ENCODE measurements around the gene D2HGDH. TPM values are rescaled to one million over a fixed set of nuclear protein-coding genes. Genes with fewer than 3 reads are reported as not detected.
A peak's percentile ranks its signal among the peaks of the same experiment; 100 is the strongest.

Gene D2HGDH
- total RNA-seq, 2 donors from 2014 or later, result 38.7 to 55.3 TPM

DNA sequence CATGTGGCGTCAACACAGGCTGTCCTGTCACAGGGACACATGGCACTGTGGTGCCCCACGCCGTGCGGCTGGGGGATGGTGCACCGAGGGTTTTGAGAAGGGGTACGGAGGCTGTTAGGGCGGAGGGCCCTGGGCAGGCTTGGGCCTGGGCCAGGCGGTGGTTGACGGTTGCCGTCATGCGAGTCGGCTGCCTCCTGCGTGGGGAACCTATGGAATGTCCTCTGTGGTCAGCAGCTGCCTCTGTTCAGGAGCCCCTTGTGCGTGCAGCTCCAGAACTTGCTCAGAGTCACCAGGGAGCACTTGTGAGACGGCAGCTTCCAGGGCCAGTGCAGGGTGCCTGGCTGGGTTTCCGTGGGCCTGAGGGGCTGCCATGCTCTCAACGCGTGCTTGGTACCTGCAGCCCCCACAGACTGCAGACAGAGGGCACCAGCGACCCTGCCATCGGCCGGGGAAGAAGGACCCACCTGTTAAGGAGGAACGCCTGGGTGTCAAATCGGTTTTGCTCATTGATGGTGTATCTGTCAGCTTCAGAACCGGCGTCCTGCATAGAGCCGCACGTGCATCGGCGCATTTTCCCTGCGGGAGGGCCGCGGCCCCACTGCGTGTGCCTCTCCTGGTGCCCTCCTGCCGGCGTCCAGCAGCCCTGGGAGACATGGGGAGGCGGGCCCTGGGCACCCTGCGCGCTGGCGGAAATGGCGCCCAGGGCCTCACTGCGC, 10.0 kb upstream of the D2HGDH start:
- Histone ChIP-seq H3K4me1 (replicated peaks) (no peaks in the 10 kb centered on the region), H3K36me3 (peaks cover 0 to 7% of the 10 kb centered on the region in 2 donors), H3K9me3 (no peaks in the 10 kb centered on the region), H3K4me3 (no peak overlapping the region), H3K27ac (no peak overlapping the region), H3K27me3 (replicated peaks; ENCODE audit: insufficient read depth) (no peaks in the 10 kb centered on the region)
- DNase-seq (ENCODE audit: low spot score), result no peak
- intact Hi-C loops (cut with DNase I), result no loop called here
- WGBS, result 93% methylated on average over 41 of the region's 41 CpGs
- TF ChIP-seq, protein P1, sequence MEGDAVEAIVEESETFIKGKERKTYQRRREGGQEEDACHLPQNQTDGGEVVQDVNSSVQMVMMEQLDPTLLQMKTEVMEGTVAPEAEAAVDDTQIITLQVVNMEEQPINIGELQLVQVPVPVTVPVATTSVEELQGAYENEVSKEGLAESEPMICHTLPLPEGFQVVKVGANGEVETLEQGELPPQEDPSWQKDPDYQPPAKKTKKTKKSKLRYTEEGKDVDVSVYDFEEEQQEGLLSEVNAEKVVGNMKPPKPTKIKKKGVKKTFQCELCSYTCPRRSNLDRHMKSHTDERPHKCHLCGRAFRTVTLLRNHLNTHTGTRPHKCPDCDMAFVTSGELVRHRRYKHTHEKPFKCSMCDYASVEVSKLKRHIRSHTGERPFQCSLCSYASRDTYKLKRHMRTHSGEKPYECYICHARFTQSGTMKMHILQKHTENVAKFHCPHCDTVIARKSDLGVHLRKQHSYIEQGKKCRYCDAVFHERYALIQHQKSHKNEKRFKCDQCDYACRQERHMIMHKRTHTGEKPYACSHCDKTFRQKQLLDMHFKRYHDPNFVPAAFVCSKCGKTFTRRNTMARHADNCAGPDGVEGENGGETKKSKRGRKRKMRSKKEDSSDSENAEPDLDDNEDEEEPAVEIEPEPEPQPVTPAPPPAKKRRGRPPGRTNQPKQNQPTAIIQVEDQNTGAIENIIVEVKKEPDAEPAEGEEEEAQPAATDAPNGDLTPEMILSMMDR (IDR thresholded peaks at IDR 0.05), result peak in 2 of 4 experiments; percentile 18 to 40
- no peak for TF ChIP-seq POLR2AphosphoS5 (IDR thresholded peaks at IDR 0.05)

DNA sequence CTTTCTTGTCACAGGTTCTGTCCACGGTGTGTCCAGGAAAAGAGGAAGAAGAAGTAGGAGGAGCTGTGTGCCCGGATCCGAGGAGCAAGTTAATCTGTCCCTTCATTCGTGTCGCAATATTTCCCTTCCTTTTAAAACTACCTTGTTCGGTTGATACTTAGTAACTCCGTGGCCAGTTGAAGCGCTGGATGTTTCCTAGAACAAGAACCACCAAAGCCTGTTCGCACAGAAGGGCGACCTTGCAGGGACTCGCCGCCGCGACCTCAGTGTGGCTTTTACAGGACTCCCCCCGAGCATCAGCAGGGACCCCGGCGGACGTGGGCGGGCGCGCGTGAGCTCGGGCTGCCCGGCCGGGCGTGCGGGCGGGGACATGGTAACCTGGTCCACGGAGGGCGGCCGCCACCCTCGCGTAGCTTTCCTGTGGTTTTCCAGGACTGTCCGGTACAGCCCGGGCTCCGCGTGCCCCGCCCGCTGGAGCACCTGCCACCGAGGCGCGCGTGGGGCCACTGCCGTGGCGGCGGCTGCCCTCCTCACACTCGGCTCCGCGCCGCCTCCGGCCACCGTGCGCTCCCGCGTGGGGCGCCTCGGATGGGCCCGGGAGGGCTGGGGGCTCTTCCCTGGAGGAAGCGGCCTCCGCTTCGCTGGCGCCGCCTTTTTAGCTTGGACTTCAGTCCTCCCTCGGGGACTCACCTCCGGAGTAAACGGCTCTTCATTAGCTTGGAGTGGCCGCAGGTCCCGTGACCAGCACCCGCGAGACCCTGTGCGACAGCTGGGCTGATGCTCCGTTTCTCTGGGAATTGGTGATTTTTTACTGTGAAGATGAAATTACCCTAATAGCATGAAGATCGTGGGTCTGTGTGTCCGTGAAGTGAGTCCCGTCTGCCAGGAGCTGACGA, 9.2 kb upstream of the D2HGDH start:
- no peak for DNase-seq (ENCODE audit: low spot score)
- Histone ChIP-seq H3K9me3 (no peaks in the 10 kb centered on the region), H3K4me3 (no peak overlapping the region), H3K27me3 (replicated peaks; ENCODE audit: insufficient read depth) (no peaks in the 10 kb centered on the region), H3K27ac (no peak overlapping the region), H3K36me3 (no peaks in the 10 kb centered on the region), H3K4me1 (replicated peaks) (no peaks in the 10 kb centered on the region)
- TF ChIP-seq, protein P1 (IDR thresholded peaks at IDR 0.05), result no peak
- TF ChIP-seq POLR2A (IDR thresholded peaks at IDR 0.05) (no peak), POLR2AphosphoS5 (IDR thresholded peaks at IDR 0.05) (no peak)
- intact Hi-C loops (cut with DNase I), result no loop called here
- WGBS, result 95% methylated on average over 75 of the region's 76 CpGs

DNA sequence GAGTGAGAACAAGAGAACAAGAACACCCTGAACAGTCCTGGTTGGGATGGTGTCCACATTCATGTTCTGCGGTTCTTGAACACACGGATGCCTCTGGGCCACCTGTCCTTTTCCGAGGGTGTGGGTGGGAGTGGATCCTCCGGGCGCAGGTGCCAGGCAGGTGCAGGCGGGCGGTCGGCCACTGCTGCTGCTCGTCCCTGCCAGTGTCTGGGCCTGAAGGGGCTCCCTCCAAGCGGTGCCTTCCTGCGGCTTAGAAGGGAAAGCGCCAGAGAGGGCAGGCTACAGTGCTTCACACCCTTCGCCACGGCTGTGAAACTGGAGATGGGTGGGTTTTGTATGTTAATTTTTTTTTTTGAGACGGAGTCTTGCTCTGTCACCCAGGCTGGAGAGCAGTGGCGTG, 8.0 kb upstream of the D2HGDH start:
- no peaks in the 10 kb centered on the region for H3K27me3 ChIP-seq (replicated peaks; ENCODE audit: insufficient read depth)
- H3K4me3 ChIP-seq, result no peak overlapping the region
- WGBS, result 90% methylated on average over 16 of the region's 16 CpGs
- no peaks in the 10 kb centered on the region for H3K4me1 ChIP-seq (replicated peaks)
- TF ChIP-seq POLR2A (IDR thresholded peaks at IDR 0.05) (no peak), POLR2AphosphoS5 (IDR thresholded peaks at IDR 0.05) (no peak)
- TF ChIP-seq, protein P1 (IDR thresholded peaks at IDR 0.05), result no peak
- DNase-seq (ENCODE audit: low spot score), result no peak
- H3K9me3 ChIP-seq, result no peaks in the 10 kb centered on the region
- no peaks in the 10 kb centered on the region for H3K36me3 ChIP-seq
- no peak overlapping the region for H3K27ac ChIP-seq
- intact Hi-C loops (cut with DNase I), result no loop called here

DNA sequence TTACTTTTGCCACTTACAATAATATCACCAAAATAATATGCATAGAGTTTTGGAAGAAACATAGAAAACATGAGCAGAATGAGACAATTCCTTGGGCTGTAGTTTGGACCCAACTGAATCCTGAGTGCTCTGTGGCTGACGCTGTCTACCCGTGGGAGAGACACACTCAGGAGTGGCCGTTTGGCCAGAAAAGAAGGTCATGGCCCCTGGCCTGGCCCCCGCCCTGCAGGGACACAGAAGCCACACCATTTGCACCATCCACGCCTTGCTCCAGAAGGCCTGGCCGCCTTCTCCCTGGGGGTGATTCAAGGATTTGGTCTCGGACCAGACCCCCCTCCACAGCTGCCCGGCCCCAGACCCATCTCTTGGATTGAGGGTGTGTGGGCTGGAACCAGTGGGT, 6.4 kb upstream of the D2HGDH start:
- H3K27ac ChIP-seq, result no peak overlapping the region
- H3K4me1 ChIP-seq (replicated peaks), result no peaks in the 10 kb centered on the region
- H3K9me3 ChIP-seq, result no peaks in the 10 kb centered on the region
- no peaks in the 10 kb centered on the region for H3K36me3 ChIP-seq
- intact Hi-C loops (cut with DNase I), result no loop called here
- WGBS, result 88% methylated on average over 8 of the region's 8 CpGs
- TF ChIP-seq POLR2AphosphoS5 (IDR thresholded peaks at IDR 0.05) (no peak), POLR2A (IDR thresholded peaks at IDR 0.05) (no peak)
- TF ChIP-seq, protein P1 (IDR thresholded peaks at IDR 0.05), result no peak
- no peaks in the 10 kb centered on the region for H3K27me3 ChIP-seq (replicated peaks; ENCODE audit: insufficient read depth)
- no peak overlapping the region for H3K4me3 ChIP-seq
- no peak for DNase-seq (ENCODE audit: low spot score)

All from prostate gland (tissue), 2 donors.